GM23248 (cell line): ENCODE results near the gene ANKRD52. TPM values are rescaled to one million over a fixed set of nuclear protein-coding genes. Genes with fewer than 3 reads are reported as not detected.

Experiments used
- DNase-seq: peaks from one replicate; pipeline ENCODE4 v3.0.0-alpha.2; 2015
- H2AFZ ChIP-seq: fragments of 200-600 bp; sonication (generic); 2 replicates; pipeline ENCODE4 v1.6.1; 2016; ENCODE audit warnings: antibody characterized with exemption
- H3F3A ChIP-seq: fragments of 200-600 bp; sonication (generic); 2 replicates; pipeline ENCODE4 v1.6.1; 2016; ENCODE audit warnings: mild to moderate bottlenecking, antibody characterized with exemption, mixed run types; ENCODE audit not compliant: insufficient read depth
- H3K27ac ChIP-seq: fragments of 200-600 bp; sonication (generic); 2 replicates; pipeline ENCODE4 v1.5.1; 2016; ENCODE audit warnings: mild to moderate bottlenecking
- H3K27me3 ChIP-seq: fragments of 200-600 bp; sonication (generic); replicated peaks from 2 replicates; pipeline ENCODE4 v1.6.1; 2016; ENCODE audit warnings: mild to moderate bottlenecking; ENCODE audit not compliant: insufficient read depth
- H3K36me3 ChIP-seq: fragments of 200-600 bp; sonication (generic); 2 replicates; pipeline ENCODE4 v1.6.1; 2016; ENCODE audit warnings: low read depth, mild to moderate bottlenecking
- H3K4me1 ChIP-seq: fragments of 200-600 bp; sonication (generic); 2 replicates; pipeline ENCODE4 v1.6.1; 2016; ENCODE audit warnings: mild to moderate bottlenecking; ENCODE audit not compliant: insufficient read depth
- H3K4me2 ChIP-seq: fragments of 200-600 bp; sonication (generic); one replicate; pipeline ENCODE4 v1.6.1; 2016; ENCODE audit warnings: mild to moderate bottlenecking; ENCODE audit not compliant: unreplicated experiment
- H3K4me3 ChIP-seq: fragments of 200-600 bp; sonication (generic); 2 replicates; pipeline ENCODE4 v1.5.1; 2016; ENCODE audit warnings: mild to moderate bottlenecking
- H3K79me2 ChIP-seq: fragments of 200-600 bp; sonication (generic); 2 replicates; pipeline ENCODE4 v1.6.1; 2016; ENCODE audit warnings: mild to moderate bottlenecking; ENCODE audit not compliant: insufficient read depth
- H3K9ac ChIP-seq: fragments of 200-600 bp; sonication (generic); 2 replicates; pipeline ENCODE4 v1.6.1; 2016; ENCODE audit warnings: mild to moderate bottlenecking
- H3K9me2 ChIP-seq: fragments of 200-600 bp; sonication (generic); 2 replicates; pipeline ENCODE4 v1.6.1; 2016; ENCODE audit warnings: mixed run types, mild to moderate bottlenecking, moderate library complexity; ENCODE audit not compliant: insufficient read depth
- H3K9me3 ChIP-seq: fragments of 200-600 bp; sonication (generic); one replicate; pipeline ENCODE4 v1.6.1; 2017; ENCODE audit warnings: low read depth
- H4K20me1 ChIP-seq: fragments of 200-600 bp; sonication (generic); 2 replicates; pipeline ENCODE4 v1.6.0; 2016; ENCODE audit not compliant: insufficient read depth
- EZH2 ChIP-seq: fragments of 200-600 bp; sonication (generic); IDR thresholded peaks from 2 replicates; pipeline ENCODE4 v1.6.1; 2018; ENCODE audit warnings: antibody characterized with exemption, mild to moderate bottlenecking; ENCODE audit not compliant: insufficient read depth, poor library complexity, severe bottlenecking
- EZH2phosphoT487 ChIP-seq: fragments of 200-600 bp; sonication (generic); IDR thresholded peaks from 2 replicates; pipeline ENCODE4 v1.6.1; 2018; ENCODE audit warnings: antibody characterized with exemption, moderate library complexity, mild to moderate bottlenecking, low read depth; ENCODE audit not compliant: insufficient read depth
- WGBS, 2 experiments: methylation state at CpG; one replicate each; pipeline ENCODE4 v1.1.6; 2015 to 2017; ENCODE audit warnings: low lambda C conversion rate in 2 of 2, low coverage in 1 of 2; ENCODE audit errors: missing lambda C conversion rate in 2 of 2; 5-methylcytosine and 5-hydroxymethylcytosine counted together
- in situ Hi-C: fragments of 300-500 bp; cut with MboI; formaldehyde crosslinking; loops from 2 replicates; pipeline ENCODE4 v1.15.0; 2020
- polyA plus RNA-seq: library from polyadenylated mRNA; unstranded; fragments of >200 nt; fragmentation: Nextera tagmentation; extraction: Ambion mirVana; gene quantifications from 2 replicates; pipeline ENCODE4 v1.2.1, GENCODE V29; 2016
- total RNA-seq: library from RNA; depleted of rRNA; stranded (reverse); fragments of >200 nt; shearing (Covaris generic); gene quantifications from 2 replicates; pipeline ENCODE4 v1.2.3, GENCODE V29; 2014; rRNA removed

Gene ANKRD52
- total RNA-seq (24.5 and 26.9 TPM in 2 replicates), polyA plus RNA-seq (61.5 and 61.7 TPM in 2 replicates)

DNA sequence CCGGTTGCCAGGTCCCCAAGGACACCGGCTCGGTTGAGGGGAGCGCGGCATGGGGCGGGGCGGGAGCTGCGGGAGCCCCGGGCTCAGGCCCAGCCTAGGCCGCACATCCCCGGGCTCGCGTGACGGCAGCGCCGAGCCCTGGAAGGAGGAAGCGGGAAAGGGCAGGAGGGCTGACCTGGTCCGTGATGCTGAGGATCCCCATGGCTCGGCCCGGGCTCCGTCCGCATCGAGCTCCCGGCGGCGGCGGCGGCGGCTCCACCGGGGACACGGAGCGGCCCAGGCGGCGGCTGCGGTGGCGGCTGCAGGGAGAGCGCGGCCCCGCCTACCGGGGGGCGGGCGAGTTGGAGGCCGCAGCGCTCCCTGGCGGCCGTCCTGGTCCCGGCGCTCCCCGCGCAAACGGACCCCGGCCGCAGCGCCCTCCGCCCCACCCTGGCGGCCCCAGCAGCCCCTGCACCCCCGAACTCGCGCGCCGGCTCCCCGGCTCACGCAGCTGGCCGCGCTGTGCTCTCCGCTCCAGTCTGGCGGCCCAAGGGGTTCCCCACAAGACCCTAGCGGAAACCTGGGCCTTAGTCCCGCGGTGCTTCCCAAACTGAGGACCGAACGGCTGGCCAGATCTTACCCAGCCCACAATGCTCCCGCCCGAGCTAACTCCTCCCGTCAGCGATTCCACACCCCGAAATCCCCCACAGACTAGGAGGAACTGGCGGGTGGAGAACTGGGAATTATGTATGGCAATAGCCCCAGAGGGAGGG is at the start of gene ANKRD52:
TSS of gene ANKRD52 (minus strand) at position 317 of the 752 bp plus-strand sequence. CDS start at position 202, 115 bp downstream.
- Histone ChIP-seq H3K27ac (peak within 1 kb of the TSS; percentile 70), H3K79me2 (peaks cover 47% of the 10 kb centered on the region), H3K27me3 (no peaks in the 10 kb centered on the region), H3K9me2 (no peaks in the 10 kb centered on the region), H3K4me2 (peak within 1 kb of the TSS; percentile 97), H3K9ac (peak within 1 kb of the TSS; percentile 81), H3K4me3 (peak within 1 kb of the TSS; percentile 96), H3K36me3 (peaks cover 26% of the 10 kb centered on the region), H3F3A (peaks cover 41% of the 10 kb centered on the region), H2AFZ (peak within 1 kb of the TSS; percentile 91), H3K9me3 (no peaks in the 10 kb centered on the region), H3K4me1 (peaks cover 35% of the 10 kb centered on the region), H4K20me1 (no peaks in the 10 kb centered on the region)
- peak; percentile 93 for DNase-seq
- TF ChIP-seq EZH2phosphoT487 (no peak), EZH2 (no peak)
- WGBS, 2 experiments = 1 to 2% methylated on average over 20 to 28 of the region's 78 CpGs
- in situ Hi-C loops = no loop called here

DNA sequence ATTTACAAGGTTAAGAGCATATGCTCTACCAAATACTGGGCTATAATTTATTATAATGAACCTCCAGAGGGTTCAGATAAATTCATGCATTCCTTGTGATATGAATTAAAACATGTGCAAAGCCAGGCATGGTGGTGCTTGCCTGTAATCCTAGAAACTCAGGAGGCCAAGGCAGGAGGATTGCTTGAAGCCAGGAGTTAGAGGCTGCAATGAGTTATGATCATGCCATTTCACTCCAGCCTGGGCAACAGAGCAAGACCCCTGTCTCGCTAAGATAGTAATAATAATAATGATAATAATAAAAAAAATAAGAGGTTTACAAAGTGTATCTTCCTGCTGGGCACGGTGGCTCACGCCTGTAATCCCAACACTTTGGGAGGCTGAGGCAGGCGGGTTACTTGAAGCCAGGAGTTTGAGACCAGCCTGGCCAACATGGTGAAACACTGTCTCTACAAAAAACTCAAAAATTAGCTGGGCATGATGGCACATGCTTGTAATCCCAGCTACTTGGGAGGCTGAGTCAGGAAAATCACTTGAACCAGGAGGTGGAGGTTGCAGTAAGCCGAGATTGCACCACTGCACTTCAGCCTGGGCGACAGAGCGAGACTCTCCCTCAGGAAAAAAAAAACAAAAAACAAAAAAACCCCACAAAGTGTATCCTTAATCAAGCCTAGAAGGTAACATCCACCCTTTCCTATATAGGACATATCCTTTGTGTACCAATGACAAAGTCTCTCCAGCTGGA is 49.2 kb upstream of the ANKRD52 start:
- no peaks in the 10 kb centered on the region for H3K4me1 ChIP-seq
- H3K36me3 ChIP-seq = peaks cover 20% of the 10 kb centered on the region
- no peak for TF ChIP-seq EZH2phosphoT487
- TF ChIP-seq EZH2 = no peak
- no peaks in the 10 kb centered on the region for H4K20me1 ChIP-seq
- no peaks in the 10 kb centered on the region for H3K9me3 ChIP-seq
- no peaks in the 10 kb centered on the region for H3K9me2 ChIP-seq
- no peak overlapping the region for H3K9ac ChIP-seq
- H3K27me3 ChIP-seq = no peaks in the 10 kb centered on the region
- H3F3A ChIP-seq = no peaks in the 10 kb centered on the region; the same call in 1 of the 2 replicates
- H3K27ac ChIP-seq = no peak overlapping the region
- WGBS, 2 experiments = 96 to 97% methylated on average over 7 of the region's 7 CpGs
- no peak overlapping the region for H3K4me2 ChIP-seq
- peaks cover 18% of the 10 kb centered on the region for H3K79me2 ChIP-seq
- no peak for DNase-seq
- no peak overlapping the region for H2AFZ ChIP-seq
- in situ Hi-C loops = no loop called here
- H3K4me3 ChIP-seq = no peak overlapping the region

DNA sequence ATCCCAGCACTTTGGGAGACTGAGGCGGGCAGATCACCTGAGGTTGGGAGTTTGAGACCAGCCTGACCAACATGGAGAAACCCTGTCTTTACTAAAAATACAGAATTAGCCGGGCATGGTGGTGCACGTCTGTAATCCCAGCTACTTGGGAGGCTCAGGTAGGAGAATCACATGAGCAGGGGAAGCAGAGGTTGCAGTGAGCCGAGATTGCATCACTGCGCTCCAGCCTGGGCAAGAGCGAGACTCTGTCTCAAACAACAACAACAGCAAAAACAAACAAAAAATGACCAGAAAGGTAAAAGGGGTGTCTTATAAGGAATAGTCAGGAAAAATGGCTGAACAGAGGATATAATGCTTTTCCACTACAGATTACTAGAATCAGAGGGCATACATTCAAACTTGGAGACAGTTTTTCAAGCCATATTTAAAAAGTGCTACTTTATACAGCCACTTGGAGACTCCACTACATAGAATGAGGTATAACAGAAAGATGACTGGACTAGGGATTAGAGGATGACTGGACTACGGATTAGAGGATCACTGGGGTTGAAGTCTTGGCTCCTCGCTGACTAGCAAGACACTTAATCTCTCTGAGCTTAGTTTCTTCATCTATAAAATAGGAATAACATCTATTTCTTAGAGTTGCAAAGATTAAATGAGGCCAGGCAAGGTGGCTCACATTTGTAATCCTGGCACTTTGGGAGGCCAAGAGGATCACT is 46.8 kb upstream of the ANKRD52 start:
- Histone ChIP-seq H3K4me1 (peaks cover 7% of the 10 kb centered on the region; the same call in 1 of the 2 replicates), H3K27ac (no peak overlapping the region), H4K20me1 (no peaks in the 10 kb centered on the region), H3K4me2 (no peak overlapping the region), H3F3A (peaks cover 15% of the 10 kb centered on the region), H3K36me3 (peaks cover 9% of the 10 kb centered on the region), H3K27me3 (no peaks in the 10 kb centered on the region), H2AFZ (no peak overlapping the region), H3K4me3 (no peak overlapping the region), H3K9me2 (no peaks in the 10 kb centered on the region), H3K9me3 (no peaks in the 10 kb centered on the region), H3K9ac (no peak overlapping the region), H3K79me2 (peaks cover 27% of the 10 kb centered on the region)
- no peak for TF ChIP-seq EZH2phosphoT487
- TF ChIP-seq EZH2 = no peak
- DNase-seq = no peak
- WGBS, 2 experiments = 94 to 95% methylated on average over 8 of the region's 8 CpGs
- in situ Hi-C loops = no loop called here

DNA sequence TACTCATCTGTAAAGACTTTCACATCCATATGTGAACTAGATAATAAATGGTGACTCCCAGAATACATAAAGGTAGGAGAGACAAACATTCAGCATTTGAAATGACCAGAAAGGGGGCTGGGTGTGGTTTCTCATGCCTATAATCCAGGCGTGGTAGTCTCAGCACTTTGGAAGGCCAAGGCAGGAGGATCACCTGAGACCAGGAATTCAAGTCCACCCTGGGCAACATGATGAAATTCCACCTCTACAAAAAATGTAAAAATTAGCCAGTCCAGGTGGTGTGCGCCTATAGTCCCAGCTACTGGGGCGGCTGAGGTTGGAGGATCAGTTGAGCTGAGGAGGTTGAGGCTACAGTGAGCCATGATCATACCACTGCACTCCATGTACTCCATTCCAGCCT is 46.1 kb upstream of the ANKRD52 start:
- H3F3A ChIP-seq = peaks cover 15% of the 10 kb centered on the region
- WGBS, 2 experiments = 93 to 96% methylated on average over 3 of the region's 3 CpGs

More for the DNA sequence above, 46.1 kb upstream of the ANKRD52 start:
- Histone ChIP-seq H3K9me3 (no peaks in the 10 kb centered on the region), H4K20me1 (no peaks in the 10 kb centered on the region), H2AFZ (no peak overlapping the region), H3K27ac (no peak overlapping the region), H3K36me3 (peaks cover 9% of the 10 kb centered on the region), H3K4me1 (peaks cover 7% of the 10 kb centered on the region; the same call in 1 of the 2 replicates), H3K79me2 (peaks cover 32% of the 10 kb centered on the region), H3K9ac (no peak overlapping the region), H3K9me2 (no peaks in the 10 kb centered on the region), H3K4me3 (no peak overlapping the region), H3K4me2 (no peak overlapping the region), H3K27me3 (no peaks in the 10 kb centered on the region)
- DNase-seq = no peak
- no peak for TF ChIP-seq EZH2
- no peak for TF ChIP-seq EZH2phosphoT487
- in situ Hi-C loops = no loop called here
